Mucosa of stomach (tissue), 1 donor: ENCODE measurements around the gene TESK2.
A peak's percentile ranks its signal among the peaks of the same experiment; 100 is the strongest.
"Not testable (repeated sequence)": the region's sequence is repeated elsewhere in the genome, so short reads cannot be mapped to it uniquely, and the experiment has no call there.

Experiments
- H3K27me3 ChIP-seq: one replicate; pipeline ENCODE4 v1.7.0; 2013; ENCODE audit warnings: mild to moderate bottlenecking, low read length; ENCODE audit not compliant: control insufficient read depth, insufficient read depth
- H3K36me3 ChIP-seq: one replicate; pipeline ENCODE4 v1.7.0; 2013; ENCODE audit warnings: low read length; ENCODE audit not compliant: control insufficient read depth, insufficient read depth
- H3K4me1 ChIP-seq: one replicate; pipeline ENCODE4 v1.7.0; 2013; ENCODE audit warnings: mild to moderate bottlenecking, low read length; ENCODE audit not compliant: control insufficient read depth, insufficient read depth
- H3K4me3 ChIP-seq: one replicate; pipeline ENCODE4 v1.7.0; 2013; ENCODE audit warnings: low read length
- H3K9ac ChIP-seq: one replicate; pipeline ENCODE4 v1.7.0; 2013; ENCODE audit warnings: mild to moderate bottlenecking, low read length, moderate library complexity
- H3K9me3 ChIP-seq: one replicate; pipeline ENCODE4 v1.7.0; 2013; ENCODE audit warnings: mild to moderate bottlenecking, low read length, moderate library complexity; ENCODE audit not compliant: control insufficient read depth
- donor health status: Pancreatic carcinoma.

Gene TESK2, protein sequence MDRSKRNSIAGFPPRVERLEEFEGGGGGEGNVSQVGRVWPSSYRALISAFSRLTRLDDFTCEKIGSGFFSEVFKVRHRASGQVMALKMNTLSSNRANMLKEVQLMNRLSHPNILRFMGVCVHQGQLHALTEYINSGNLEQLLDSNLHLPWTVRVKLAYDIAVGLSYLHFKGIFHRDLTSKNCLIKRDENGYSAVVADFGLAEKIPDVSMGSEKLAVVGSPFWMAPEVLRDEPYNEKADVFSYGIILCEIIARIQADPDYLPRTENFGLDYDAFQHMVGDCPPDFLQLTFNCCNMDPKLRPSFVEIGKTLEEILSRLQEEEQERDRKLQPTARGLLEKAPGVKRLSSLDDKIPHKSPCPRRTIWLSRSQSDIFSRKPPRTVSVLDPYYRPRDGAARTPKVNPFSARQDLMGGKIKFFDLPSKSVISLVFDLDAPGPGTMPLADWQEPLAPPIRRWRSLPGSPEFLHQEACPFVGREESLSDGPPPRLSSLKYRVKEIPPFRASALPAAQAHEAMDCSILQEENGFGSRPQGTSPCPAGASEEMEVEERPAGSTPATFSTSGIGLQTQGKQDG

DNA sequence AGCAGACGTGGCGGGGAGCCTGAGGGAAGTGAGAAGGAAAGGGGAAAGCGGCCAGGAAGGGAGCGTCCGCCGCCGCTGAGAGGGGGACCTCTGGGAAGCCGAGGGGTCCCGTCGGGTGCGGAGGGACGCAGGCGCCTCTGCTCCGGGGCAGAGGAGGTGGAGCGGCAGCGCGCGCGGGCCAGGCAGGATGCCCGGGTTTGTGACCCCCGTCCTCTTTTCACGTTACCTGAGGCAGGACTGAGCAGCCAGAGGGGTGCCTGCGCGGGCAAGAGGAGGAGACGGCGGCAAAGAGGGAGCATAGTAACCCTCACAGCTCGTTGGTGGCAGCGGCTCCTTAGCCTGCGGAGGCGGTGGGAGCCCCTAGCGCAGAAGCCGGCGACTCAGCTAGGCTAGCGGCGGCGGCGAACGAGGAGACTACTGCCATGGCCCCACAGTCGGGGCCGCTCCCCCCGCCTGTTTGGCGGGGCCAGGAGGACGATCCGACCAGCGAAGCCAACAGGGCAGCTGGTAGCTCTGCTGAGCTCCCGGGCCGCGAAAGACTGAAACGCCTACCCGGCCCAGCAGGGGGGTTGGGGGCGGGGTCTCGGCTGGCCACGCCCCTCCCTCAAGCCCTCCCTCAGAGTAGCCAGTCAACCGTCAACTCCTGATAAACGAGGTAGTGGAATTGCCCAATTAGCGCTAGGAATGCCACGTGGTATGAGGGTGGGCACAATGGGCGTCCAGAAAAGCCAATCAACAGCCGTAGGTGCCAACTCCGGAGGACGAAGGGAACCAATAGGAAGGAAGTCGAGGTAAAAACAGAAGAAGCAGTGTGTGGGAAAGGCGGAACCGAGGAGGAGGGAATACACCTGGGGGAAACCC, at the start of gene TESK2:
Gene TESK2 (minus strand): TSS at position 538 of the 861 bp plus-strand sequence. CDS start 33,378 bp downstream, outside the sequence.
- peak within 1 kb of the TSS; percentile 78 for H3K9ac ChIP-seq
- no peaks in the 10 kb centered on the region for H3K36me3 ChIP-seq
- H3K4me1 ChIP-seq: no peaks in the 10 kb centered on the region
- H3K27me3 ChIP-seq: no peaks in the 10 kb centered on the region
- H3K9me3 ChIP-seq: no peaks in the 10 kb centered on the region
- peak within 1 kb of the TSS; percentile 37 for H3K4me3 ChIP-seq

DNA sequence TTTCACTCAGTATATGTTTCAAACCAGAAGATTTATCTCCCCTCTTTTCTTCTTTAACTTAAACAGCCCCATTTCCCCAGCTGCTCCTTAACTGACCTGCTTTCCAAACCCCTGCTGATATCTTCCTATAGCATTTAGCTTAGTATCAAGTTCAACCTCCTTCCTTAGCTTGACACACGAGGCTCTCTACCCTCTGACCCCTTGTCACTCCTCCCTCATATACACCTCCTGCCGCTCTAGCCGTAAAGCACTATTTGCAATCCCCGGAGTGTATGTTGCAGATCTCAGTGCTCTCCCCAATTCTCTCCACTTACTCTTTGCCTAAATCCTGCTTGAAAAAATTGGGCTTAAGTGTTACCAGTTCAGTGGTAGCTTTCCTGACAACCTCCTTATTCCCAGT, 45.9 kb upstream of the TESK2 start:
- Histone ChIP-seq H3K9ac (no peak overlapping the region), H3K36me3 (no peaks in the 10 kb centered on the region), H3K27me3 (no peaks in the 10 kb centered on the region), H3K4me1 (peaks cover 3% of the 10 kb centered on the region), H3K9me3 (no peaks in the 10 kb centered on the region), H3K4me3 (no peak overlapping the region)

DNA sequence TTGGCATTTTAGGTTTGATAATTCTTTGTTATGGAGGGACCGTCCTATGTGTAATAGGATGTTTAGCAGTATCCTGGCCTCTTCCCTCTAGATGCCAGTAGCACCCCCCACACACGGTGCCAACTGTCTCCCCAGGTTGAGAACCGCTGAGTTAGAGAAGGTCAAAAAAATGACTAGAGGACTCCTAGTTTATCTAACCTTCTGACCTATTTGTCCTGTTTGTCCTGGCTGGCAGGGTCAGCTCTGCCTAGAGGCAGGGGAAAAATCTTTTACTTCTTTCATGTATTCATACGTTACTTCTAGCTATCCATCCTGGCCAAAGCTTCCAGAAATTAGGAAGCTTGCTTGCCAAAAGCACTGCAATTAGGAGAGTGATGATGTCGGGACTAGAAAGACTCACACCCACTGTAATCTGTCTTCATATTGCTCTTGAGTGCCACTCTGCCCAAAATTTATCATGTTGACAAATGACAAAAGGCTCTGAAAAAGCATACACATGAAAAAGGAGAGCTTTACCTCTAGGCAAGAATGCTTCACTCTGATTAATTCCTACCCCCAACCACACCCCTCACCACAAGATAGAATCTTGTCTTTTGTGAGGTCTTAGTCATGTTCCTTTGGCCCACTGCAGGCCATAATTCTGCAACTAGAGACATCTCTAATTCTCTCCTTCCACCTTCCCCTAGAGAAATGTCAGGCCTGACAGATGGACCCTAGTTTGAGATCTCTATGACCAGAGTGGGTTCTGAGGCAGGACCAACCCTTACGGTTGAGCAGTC, 45.2 kb upstream of the TESK2 start:
- Histone ChIP-seq H3K9ac (no peak overlapping the region), H3K9me3 (no peaks in the 10 kb centered on the region), H3K36me3 (no peaks in the 10 kb centered on the region), H3K4me3 (no peak overlapping the region), H3K4me1 (no peaks in the 10 kb centered on the region), H3K27me3 (no peaks in the 10 kb centered on the region)

DNA sequence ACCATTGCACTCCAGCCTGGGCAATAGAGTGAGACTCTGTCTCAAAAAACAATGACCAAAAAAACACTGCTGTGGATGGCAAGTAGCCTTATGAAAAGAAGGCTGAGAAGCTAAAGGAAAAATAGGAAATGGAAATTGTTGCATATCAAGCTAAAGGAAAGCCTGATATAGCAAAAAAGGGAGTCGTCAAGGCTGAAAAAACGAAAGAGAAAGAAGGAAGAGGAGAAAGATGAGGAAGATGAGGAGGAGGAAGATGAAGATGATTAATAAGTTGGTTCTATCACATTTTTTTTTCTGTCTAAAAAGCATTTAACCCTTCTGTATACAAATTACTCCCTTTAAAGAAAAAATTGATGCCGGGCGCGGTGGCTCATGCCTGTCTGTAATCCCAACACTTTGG, 40.9 kb upstream of the TESK2 start:
- Histone ChIP-seq H3K4me1 (no peaks in the 10 kb centered on the region), H3K27me3 (no peaks in the 10 kb centered on the region), H3K4me3 (no peak overlapping the region), H3K9me3 (no peaks in the 10 kb centered on the region), H3K9ac (no peak overlapping the region), H3K36me3 (no peaks in the 10 kb centered on the region)

DNA sequence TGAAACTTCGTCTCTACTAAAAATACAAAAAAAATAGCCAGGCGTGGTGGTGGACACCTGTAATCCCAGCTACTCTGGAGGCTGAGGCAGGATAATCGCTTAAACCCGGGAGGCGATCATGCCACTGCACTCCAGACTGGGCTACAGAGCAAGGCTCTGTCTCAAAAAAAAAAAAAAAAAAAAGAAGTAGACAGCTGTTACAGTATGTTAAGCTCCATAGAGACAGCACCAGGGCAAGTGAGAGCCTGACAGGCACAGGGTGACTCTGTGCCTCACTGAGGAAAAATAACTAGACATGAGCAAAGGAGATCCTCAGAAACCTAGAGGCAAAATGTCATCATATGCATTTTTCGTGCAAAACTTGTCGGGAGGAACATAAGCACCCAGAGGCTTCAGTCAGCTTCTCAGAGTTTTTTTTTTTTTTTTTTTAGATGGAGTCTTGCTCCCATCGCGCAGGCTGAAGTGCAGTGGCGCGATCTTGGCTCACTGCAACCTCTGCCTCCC, 39.7 kb upstream of the TESK2 start:
- H3K36me3 ChIP-seq: no peaks in the 10 kb centered on the region
- no peaks in the 10 kb centered on the region for H3K9me3 ChIP-seq
- no peaks in the 10 kb centered on the region for H3K27me3 ChIP-seq

DNA sequence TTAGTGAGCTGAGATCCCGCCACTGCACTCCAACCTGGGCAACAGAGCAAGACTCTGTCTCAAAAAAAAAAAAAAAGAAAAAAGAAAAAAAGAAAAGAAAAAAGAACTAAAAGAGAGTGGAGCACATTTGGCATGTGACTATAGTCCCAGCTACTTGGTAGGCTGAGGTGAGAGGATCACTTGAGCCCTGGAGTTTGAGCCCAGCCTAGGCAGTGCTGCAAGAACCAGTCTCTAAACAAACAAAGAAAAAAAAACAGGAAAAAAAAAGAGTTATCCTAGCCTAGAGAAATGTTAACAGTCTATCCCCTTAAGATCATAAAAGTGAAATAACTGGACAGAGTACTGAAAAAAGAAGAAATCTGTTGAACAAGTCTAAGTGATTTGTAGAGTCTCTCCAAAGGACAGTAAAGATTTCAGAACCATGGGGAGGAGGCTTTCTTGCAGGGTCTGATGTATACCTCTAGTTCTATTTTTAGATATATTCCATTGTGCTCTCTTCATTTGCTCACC, 35.2 kb upstream of the TESK2 start:
- H3K4me3 ChIP-seq: no peak overlapping the region
- H3K36me3 ChIP-seq: no peaks in the 10 kb centered on the region
- no peaks in the 10 kb centered on the region for H3K9me3 ChIP-seq
- H3K27me3 ChIP-seq: no peaks in the 10 kb centered on the region
- peaks cover 20% of the 10 kb centered on the region for H3K4me1 ChIP-seq
- no peak overlapping the region for H3K9ac ChIP-seq

More for the DNA sequence above, 39.7 kb upstream of the TESK2 start:
- peaks cover 6% of the 10 kb centered on the region for H3K4me1 ChIP-seq
- no peak overlapping the region for H3K9ac ChIP-seq
- no peak overlapping the region for H3K4me3 ChIP-seq

DNA sequence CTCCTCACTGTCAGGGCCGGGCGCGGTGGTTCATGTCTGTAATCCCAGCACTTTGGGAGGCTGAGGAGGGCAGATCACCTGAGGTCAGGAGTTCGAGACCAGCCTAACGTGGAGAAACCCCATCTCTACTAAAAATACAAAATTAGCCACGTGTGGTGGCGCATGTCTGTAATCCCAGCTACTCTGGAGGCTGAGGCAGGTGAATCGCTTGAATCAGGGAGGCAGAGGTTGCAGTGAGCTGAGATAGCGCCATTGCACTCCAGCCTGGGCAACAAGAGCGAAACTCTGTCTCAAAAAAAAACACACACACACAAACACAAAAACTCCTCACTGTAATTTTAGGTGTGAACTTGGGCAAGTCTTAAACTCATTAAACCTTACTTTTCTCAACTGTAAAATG, 33.0 kb upstream of the TESK2 start:
- H3K4me1 ChIP-seq: peaks cover 27% of the 10 kb centered on the region
- not testable (repeated sequence) for H3K9me3 ChIP-seq, H3K4me3 ChIP-seq

DNA sequence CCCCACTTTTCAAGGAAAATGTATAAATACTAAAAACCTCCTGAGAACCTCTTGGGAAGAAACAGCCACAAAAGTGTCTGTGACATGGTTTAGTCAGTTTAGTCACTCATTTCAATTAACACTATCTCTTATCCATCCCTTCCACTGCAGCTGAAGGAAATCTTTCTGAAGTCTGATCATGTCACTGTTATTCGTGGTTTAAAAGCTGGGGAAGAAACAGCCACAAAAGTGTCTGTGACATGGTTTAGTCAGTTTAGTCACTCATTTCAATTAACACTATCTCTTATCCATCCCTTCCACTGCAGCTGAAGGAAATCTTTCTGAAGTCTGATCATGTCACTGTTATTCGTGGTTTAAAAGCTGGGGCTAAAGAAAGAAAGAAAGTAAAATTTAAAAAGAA, 32.6 kb upstream of the TESK2 start:
- H3K4me1 ChIP-seq: peaks cover 31% of the 10 kb centered on the region
- not testable (repeated sequence) for H3K4me3 ChIP-seq, H3K27me3 ChIP-seq, H3K9me3 ChIP-seq, H3K36me3 ChIP-seq, H3K9ac ChIP-seq

More for the DNA sequence above, 33.0 kb upstream of the TESK2 start:
- H3K27me3 ChIP-seq, H3K9ac ChIP-seq, H3K36me3 ChIP-seq: not testable (repeated sequence)

DNA sequence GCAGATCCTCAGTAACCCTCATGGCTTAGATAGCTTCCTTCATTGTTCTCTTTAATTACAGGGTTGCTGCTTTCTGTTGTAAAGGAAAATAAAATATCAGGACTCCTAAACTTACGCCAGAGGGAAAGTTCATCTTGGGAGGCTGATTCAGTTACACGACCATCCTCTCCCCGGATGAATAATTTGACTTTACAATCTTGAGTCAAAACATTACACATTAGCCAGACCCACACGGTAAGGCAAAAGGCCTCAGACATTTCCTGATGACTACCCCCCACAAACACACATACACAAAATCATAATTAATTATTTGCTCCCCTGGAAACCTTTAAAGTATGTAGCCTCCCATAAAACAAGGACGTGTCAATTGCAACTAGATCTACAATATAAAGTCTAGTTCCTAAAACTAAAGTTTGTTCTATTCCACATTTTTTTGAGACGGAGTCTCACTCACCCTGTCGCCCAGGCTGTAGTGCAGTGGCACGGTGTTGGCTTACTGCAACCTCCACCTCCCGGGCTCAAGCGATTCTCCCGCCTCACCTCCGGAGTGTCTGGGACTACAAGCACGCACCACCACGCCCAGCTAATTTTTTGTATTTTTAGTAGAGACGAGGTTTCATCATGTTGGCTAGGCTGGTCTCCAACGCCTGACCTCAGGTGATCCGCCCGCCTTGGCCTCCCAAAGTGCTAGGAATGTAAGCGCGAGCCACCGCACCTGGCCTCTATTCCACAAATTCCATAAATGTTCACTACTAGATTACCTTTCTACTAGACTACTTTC, 31.6 kb upstream of the TESK2 start:
- Histone ChIP-seq H3K9ac (peak overlapping the region; percentile 98), H3K4me1 (peaks cover 31% of the 10 kb centered on the region), H3K9me3 (no peaks in the 10 kb centered on the region), H3K27me3 (no peaks in the 10 kb centered on the region), H3K4me3 (peak overlapping the region; percentile 98), H3K36me3 (no peaks in the 10 kb centered on the region)

DNA sequence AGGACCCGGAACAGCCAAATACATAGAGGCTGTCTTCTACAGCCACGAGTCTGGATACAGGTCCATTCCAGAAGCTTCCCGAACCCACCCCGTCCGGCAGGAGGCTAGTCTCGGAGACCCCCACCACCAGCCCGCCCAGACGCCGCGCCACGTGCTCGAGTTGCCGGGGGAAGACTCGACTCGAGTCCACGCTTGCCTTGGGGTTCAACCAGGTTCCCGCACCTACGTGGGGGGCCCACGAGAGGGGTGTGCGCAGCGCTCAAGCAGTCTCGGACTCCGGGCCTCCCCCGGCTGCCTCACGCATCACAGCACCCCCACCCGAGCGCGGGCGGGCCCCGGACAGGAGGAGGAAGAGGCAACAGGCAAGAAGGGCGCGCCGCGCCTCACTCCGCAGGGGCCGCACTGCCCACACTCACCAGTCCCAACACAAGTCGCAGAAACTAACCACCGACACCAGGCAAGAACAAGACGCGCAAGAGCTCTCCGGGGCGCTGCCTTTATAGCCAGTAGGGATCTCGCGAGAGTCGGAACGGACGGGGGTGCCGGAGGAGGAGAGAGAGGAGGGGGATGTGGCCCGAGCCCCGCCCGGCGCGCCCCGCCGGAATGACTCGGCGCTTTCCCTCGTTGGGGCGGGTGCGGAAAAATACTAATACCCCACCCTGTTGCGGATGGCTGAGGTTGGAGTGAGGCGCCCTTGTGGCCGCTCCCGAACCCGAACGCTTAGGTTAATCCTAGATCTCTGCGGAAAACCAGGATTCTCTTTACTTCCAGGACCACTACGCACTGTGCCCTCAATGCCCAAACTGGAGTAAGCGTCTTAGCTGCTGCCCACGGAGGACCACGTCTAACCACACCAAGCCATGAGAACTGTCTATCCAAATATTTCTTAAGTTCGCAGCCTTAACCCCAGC, 30.7 kb upstream of the TESK2 start, which contains the start of gene PRDX1:
Gene PRDX1 (minus strand): TSS at position 472 of the 911 bp plus-strand sequence. CDS start 2,841 bp downstream, outside the sequence.
- peaks cover 39% of the 10 kb centered on the region for H3K4me1 ChIP-seq
- H3K4me3 ChIP-seq: peak within 1 kb of the TSS; percentile 98
- H3K9ac ChIP-seq: peak within 1 kb of the TSS; percentile 98
- H3K9me3 ChIP-seq: no peaks in the 10 kb centered on the region
- H3K36me3 ChIP-seq: no peaks in the 10 kb centered on the region
- no peaks in the 10 kb centered on the region for H3K27me3 ChIP-seq
